Stimulated activated CD4-positive, alpha-beta T cell treated with anti-CD3 and anti-CD28 coated beads, Interleukin-1b, Interleukin-23, amount 100 ng/mL, for 4 hours (primary cell): ENCODE data around the gene PARD6G.

Experiments
- DNase-seq, 2 donors: peaks; one replicate each; pipeline ENCODE4 v3.0.0-alpha.2; 2020; ENCODE audit warnings: low read depth in 2 of 2

Gene PARD6G

DNA sequence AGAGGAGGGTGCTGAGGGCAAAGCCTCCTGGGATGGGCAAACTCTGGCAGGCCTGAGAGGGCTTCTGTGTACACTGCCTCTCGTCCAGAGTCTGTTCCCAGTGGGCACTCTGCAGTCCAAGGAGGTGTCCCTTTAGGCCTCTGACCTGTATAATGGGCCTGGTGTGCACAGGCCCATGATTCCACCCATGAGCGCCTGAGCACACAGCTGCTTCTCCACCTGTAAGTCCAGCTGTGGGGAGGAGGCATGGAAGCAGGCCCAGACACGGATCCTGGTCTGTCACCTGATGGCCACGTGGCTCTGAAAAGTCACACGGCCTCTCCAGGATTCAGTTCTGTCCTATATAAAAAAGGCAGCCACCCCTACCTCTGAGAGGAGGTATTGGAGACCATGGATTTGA, 57.0 kb downstream of the PARD6G start:
- no peak for DNase-seq

GRCh38 chr18:80189531-80189865, 57.8 kb downstream of the PARD6G start:
- DNase-seq = no peak

- DNase-seq = no peak
These were observed 58.4 kb downstream of the PARD6G start for GRCh38 chr18:80188643-80189530.

DNA sequence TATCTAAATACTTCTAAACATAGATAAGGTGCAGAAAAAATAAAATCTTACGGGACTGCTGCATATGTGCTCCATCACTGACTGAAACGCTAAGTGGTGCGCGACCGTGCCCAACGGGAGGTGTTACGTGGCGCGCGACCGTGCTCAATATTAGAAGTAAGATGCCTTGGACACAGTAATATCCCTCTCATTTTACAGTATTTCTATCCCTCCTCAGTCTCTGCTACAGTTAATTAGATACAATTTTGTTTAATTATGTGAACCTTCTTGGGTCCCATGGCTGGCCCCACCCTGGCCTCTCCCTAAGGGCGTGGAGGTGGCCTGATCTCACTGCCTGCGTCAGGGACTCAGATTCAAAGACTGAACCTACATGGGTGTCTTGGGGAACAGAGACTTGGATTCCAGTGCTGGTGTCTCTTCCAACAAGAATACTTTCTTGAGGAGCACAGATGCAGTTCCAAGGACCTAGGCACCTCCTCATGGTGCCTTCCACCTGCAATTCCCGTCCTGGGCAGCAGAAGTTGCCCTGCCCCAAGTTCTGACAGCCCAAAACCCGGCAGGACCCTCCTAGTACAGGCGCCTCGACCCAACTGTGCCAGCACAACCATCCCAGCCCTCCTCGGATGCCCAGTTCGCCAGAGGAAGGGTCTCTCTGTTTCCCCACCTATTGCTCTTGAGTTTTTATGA, 59.2 kb downstream of the PARD6G start:
- no peak for DNase-seq

DNA sequence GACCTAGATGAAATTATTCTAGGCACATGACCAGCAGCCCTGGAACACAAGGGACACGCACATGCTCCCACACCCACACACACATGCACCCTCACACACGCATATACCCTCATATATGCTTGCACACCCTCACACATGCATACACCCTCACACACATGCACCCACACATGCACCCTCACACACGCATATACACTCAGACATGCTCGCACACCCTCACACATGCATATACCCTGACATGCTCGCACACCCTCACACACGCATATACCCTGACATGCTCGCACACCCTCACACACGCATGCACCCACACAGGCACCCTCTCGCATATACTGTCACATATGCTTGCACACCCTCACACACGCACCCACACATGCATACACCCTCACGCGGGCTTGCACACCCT, 61.8 kb downstream of the PARD6G start:
- no peak for DNase-seq

- no peak for DNase-seq
These were observed 63.0 kb downstream of the PARD6G start for GRCh38 chr18:80184243-80184772.

- no peak for DNase-seq
These were observed 63.9 kb downstream of the PARD6G start for GRCh38 chr18:80183273-80184050.

DNA sequence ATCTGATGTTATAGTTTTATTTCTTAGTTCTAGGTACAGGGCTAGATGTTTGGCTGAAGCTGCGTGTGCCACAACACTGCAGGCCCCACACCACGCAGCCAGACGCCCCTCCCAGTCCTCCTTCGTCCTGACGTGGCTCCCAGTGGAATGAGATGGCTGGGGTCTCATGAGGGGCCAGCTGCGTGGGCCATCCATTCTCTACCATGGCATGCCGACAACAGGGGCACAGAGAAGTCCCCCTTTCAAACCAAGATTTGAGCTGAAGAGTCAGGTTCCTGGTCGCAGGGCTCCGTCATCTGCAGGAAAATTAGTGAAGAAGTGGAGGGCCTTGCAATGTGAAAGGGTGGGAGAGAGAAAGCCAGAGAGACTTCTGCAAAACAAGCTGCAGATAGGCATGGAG, 64.5 kb downstream of the PARD6G start:
- DNase-seq = no peak

DNA sequence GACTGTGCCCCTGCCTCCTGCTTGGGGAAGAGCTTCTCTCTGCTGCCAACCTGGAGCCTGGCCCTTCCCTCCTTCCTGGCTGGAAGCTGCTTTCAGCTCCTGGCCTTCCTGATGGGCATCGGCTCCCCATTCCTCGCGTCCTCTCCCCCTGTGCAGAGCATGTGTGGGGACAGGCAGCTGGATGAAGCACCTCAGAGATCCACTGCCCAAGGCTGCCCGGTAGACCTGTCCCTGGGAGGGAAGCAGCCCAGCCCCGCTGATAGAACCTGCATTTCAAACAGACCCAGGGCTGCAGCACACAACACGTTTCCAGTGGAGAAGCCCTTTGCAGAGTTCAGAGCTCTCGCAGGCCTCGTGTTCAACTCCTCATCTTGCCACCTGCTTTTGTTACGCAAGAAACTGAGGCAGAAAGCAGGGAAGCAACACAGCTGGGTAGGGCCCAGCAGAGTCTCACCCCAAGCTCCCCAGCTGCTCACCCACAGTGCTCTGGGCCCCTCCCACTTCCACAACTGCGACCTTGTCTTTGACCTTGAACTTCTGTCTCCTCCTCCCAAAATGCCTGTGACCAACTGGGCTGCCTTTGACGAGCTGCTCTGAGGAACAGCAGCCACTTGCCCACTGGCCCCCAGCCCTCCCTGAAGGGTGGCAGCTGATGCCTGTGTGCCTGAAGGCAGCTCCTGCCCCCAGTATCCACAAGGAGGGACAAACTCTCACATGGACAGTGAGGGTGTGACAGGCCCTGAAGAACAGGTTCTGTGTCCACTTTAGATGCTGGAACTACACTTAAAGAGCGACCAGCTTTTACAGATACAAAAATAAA, 65.5 kb downstream of the PARD6G start:
- DNase-seq = no peak

GRCh38 chr18:80180778-80181564, 66.3 kb downstream of the PARD6G start:
- DNase-seq = no peak

GRCh38 chr18:80179857-80180558, 67.3 kb downstream of the PARD6G start:
- DNase-seq = no peak

GRCh38 chr18:80178935-80179818, 68.1 kb downstream of the PARD6G start:
- DNase-seq = no peak

DNA sequence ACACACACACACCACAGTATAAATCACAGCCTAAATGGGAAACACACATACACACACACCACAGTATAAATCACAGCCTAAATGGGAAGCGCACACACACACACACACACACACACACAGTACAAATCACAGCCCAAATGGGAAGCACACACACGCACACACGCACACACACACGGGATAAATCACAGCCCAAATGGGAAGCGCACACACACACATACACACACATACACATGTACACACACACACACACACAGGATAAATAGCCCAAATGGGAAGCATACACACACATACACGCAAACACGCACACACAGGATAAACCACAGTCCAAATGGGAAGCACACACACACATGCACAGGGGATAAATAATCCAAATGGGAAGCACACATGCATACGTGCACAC, 70.2 kb downstream of the PARD6G start:
- no peak for DNase-seq

DNA sequence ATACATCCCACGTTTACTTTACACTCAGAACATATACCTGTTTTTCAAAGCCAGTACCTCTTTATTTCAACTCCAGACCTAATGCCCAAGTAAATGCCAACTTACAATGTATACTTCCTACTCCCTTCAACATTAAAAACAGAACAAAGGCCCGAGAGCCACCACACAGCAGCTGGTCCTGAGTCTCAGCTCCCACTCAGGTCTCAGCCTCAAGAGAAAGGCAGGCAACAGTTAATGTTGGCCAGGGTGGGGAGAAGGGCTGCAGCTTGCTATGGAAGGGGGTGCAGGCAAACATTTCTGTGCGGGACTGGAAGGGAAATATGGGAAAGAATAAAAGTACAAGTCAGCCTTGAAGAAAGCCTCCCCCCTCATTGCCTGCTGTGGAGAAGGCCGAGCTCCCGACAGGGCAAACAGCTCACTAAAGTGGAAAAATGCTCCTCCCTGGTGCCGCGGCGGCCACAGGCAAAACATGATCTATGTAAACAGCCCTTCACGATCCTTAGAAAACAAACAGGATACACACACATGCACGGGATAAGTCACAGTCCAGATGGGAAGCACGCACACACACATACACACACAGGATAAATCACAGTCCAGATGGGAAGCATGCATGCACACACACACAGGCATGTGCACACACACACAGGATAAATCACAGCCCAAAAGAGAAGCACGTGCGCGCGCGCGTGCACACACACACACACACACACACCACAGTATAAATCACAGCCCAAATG, 70.8 kb downstream of the PARD6G start:
- no peak for DNase-seq

- no peak for DNase-seq
These were observed 71.7 kb downstream of the PARD6G start for GRCh38 chr18:80175451-80176204.

- DNase-seq = no peak
These were observed 74.3 kb downstream of the PARD6G start for GRCh38 chr18:80173060-80173459.

- DNase-seq = no peak
These were observed 75.3 kb downstream of the PARD6G start for GRCh38 chr18:80172056-80172455.
